HCT116 (cell line): ENCODE data around the gene CDC42EP3.

Experiments
- CBX3 ChIP-seq: IDR thresholded peaks from 2 replicates; pipeline ENCODE4 v1.6.1; 2012; ENCODE audit warnings: low read depth
- EGR1 ChIP-seq: IDR thresholded peaks from 2 replicates; pipeline ENCODE4 v1.6.1; 2012; ENCODE audit warnings: low read depth
- POLR2AphosphoS5 ChIP-seq: IDR thresholded peaks from 2 replicates; pipeline ENCODE4 v1.6.1; 2011; ENCODE audit warnings: mild to moderate bottlenecking, low read depth, low read length, moderate library complexity
- SIN3A ChIP-seq: IDR thresholded peaks from 2 replicates; pipeline ENCODE4 v1.6.1; 2012; ENCODE audit warnings: low read depth
- TF ChIP-seq, protein P1 (sequence below), 3 experiments: fragments of 200-600 bp in 1 of 3; sonication (generic) in 1 of 3; IDR thresholded peaks in 2 of 3; conservative IDR thresholded peaks in 1 of 3; 2 replicates each; pipeline ENCODE4 v1.5.1; 2012 to 2017; ENCODE audit warnings: low read depth in 2 of 3, low read length in 2 of 3, antibody characterized with exemption in 1 of 3, borderline replicate concordance in 1 of 3, control low read depth in 1 of 3, mild to moderate bottlenecking in 1 of 3, mixed read lengths in 1 of 3, mixed run types in 1 of 3, moderate library complexity in 1 of 3; ENCODE audit not compliant: insufficient read depth in 1 of 3

DNA sequence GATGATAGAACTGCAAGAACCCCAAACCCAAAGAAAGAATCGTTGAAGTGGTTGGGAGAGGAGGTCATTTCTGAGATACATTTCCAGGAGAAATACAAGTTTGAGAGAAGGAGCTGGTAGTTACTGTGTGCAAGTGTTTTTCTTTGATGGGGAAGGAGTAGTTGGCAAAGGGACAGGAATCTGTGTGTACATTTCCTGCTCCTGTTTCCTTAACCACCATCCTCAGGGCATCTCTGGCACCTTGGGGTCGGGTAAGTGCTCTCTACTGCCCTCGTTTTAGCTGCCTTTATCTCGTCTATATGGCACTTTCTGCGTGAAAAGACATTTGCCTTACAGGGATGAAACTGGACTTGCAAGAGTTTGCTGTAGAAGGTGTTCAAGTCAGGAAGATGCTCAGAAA is 27.3 kb downstream of the CDC42EP3 start:
- TF ChIP-seq, protein P1, sequence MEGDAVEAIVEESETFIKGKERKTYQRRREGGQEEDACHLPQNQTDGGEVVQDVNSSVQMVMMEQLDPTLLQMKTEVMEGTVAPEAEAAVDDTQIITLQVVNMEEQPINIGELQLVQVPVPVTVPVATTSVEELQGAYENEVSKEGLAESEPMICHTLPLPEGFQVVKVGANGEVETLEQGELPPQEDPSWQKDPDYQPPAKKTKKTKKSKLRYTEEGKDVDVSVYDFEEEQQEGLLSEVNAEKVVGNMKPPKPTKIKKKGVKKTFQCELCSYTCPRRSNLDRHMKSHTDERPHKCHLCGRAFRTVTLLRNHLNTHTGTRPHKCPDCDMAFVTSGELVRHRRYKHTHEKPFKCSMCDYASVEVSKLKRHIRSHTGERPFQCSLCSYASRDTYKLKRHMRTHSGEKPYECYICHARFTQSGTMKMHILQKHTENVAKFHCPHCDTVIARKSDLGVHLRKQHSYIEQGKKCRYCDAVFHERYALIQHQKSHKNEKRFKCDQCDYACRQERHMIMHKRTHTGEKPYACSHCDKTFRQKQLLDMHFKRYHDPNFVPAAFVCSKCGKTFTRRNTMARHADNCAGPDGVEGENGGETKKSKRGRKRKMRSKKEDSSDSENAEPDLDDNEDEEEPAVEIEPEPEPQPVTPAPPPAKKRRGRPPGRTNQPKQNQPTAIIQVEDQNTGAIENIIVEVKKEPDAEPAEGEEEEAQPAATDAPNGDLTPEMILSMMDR (IDR thresholded peaks at IDR 0.05 in 2 of 3, conservative IDR thresholded peaks at IDR 0.05 in 1 of 3; ENCODE audit: borderline replicate concordance in 1 of 3, insufficient read depth in 1 of 3, low read depth in 2 of 3, low read length in 2 of 3) = no peak
- TF ChIP-seq SIN3A (no peak), POLR2AphosphoS5 (no peak), CBX3 (no peak), EGR1 (no peak)
